Activated T-helper 1 cell treated with anti-CD3 and anti-CD28 coated beads, Interleukin-12 subunit alpha, Interleukin-12 subunit beta, Interleukin-2, Interleukin-4 antibody, amounts not matched to agents 30 ng/mL and 10 ng/mL and 1 ng/mL, durations not matched to agents 14 hours and 24 hours and 36 hours (primary cell): ENCODE measurements around the gene C8A. TPM values are rescaled to one million over a fixed set of nuclear protein-coding genes. Genes with fewer than 3 reads are reported as not detected.

ENCODE experiments used
- DNase-seq: peaks from one replicate; pipeline ENCODE4 v3.0.0; 2021; ENCODE audit warnings: low spot score
- H3K27ac Mint-ChIP-seq: one replicate; pipeline ENCODE4 v1.8.0; 2021; ENCODE audit warnings: mild to moderate bottlenecking, mixed read lengths
- H3K27me3 Mint-ChIP-seq: one replicate; pipeline ENCODE4 v1.8.0; 2022; ENCODE audit warnings: mild to moderate bottlenecking, moderate library complexity, mixed read lengths; ENCODE audit not compliant: insufficient read depth
- H3K36me3 Mint-ChIP-seq: one replicate; pipeline ENCODE4 v1.8.0; 2021; ENCODE audit warnings: low read depth, mixed read lengths
- H3K4me1 Mint-ChIP-seq: one replicate; pipeline ENCODE4 v1.8.0; 2021; ENCODE audit warnings: low read depth, mixed read lengths
- H3K4me3 Mint-ChIP-seq: one replicate; pipeline ENCODE4 v1.8.0; 2021; ENCODE audit warnings: mild to moderate bottlenecking, moderate library complexity, mixed read lengths
- H3K9me3 Mint-ChIP-seq: one replicate; pipeline ENCODE4 v1.8.0; 2021; ENCODE audit warnings: mixed read lengths
- intact Hi-C: fragments of 100-400 bp; cut with micrococcal nuclease; formaldehyde crosslinking; loops from one replicate; pipeline ENCODE4 v1.15.1; 2024
- total RNA-seq: library from RNA; stranded (reverse); gene quantifications from 2 replicates; pipeline ENCODE4 v1.2.3, GENCODE V29; 2022

C8A gene
- total RNA-seq, 1 donor from 2014 or later: not detected

- no peak for DNase-seq
- Mint-ChIP-seq H3K4me1 (no peaks in the 10 kb centered on the region), H3K4me3 (no peak overlapping the region), H3K27me3 (no peaks in the 10 kb centered on the region), H3K9me3 (no peaks in the 10 kb centered on the region), H3K27ac (no peak overlapping the region), H3K36me3 (no peaks in the 10 kb centered on the region)
- intact Hi-C loops: no loop called here
These were observed 69.5 kb downstream of the C8A start for GRCh38 chr1:56924116-56924515.

- Mint-ChIP-seq H3K27me3 (no peaks in the 10 kb centered on the region), H3K36me3 (no peaks in the 10 kb centered on the region), H3K4me1 (no peaks in the 10 kb centered on the region), H3K9me3 (no peaks in the 10 kb centered on the region), H3K4me3 (no peak overlapping the region), H3K27ac (no peak overlapping the region)
- intact Hi-C loops: no loop called here
- no peak for DNase-seq
These were observed 70.6 kb downstream of the C8A start for GRCh38 chr1:56925193-56925592.

- Mint-ChIP-seq H3K27me3 (no peaks in the 10 kb centered on the region), H3K27ac (no peak overlapping the region), H3K9me3 (no peaks in the 10 kb centered on the region), H3K36me3 (no peaks in the 10 kb centered on the region), H3K4me1 (no peaks in the 10 kb centered on the region), H3K4me3 (no peak overlapping the region)
- DNase-seq: no peak
- intact Hi-C loops: no loop called here
These were observed 72.6 kb downstream of the C8A start for GRCh38 chr1:56927171-56927570.

- intact Hi-C loops: no loop called here
- no peaks in the 10 kb centered on the region for H3K9me3 Mint-ChIP-seq
- H3K27ac Mint-ChIP-seq: no peak overlapping the region
- DNase-seq: no peak
- H3K4me3 Mint-ChIP-seq: no peak overlapping the region
- H3K36me3 Mint-ChIP-seq: no peaks in the 10 kb centered on the region
- no peaks in the 10 kb centered on the region for H3K27me3 Mint-ChIP-seq
- H3K4me1 Mint-ChIP-seq: no peaks in the 10 kb centered on the region
These were observed 73.4 kb downstream of the C8A start for GRCh38 chr1:56927986-56928385.

- intact Hi-C loops: no loop called here
- H3K4me1 Mint-ChIP-seq: no peaks in the 10 kb centered on the region
- DNase-seq: no peak
These were observed 74.9 kb downstream of the C8A start for GRCh38 chr1:56929492-56929891.

GRCh38 chr1:56931211-56931610 lies 76.6 kb downstream of the C8A start:
- intact Hi-C loops: no loop called here
- no peaks in the 10 kb centered on the region for H3K36me3 Mint-ChIP-seq
- DNase-seq: no peak
- no peaks in the 10 kb centered on the region for H3K9me3 Mint-ChIP-seq
- no peak overlapping the region for H3K27ac Mint-ChIP-seq
- H3K4me1 Mint-ChIP-seq: no peaks in the 10 kb centered on the region
- no peaks in the 10 kb centered on the region for H3K27me3 Mint-ChIP-seq
- no peak overlapping the region for H3K4me3 Mint-ChIP-seq

More at GRCh38 chr1:56929492-56929891, 74.9 kb downstream of the C8A start:
- Mint-ChIP-seq H3K36me3 (no peaks in the 10 kb centered on the region), H3K9me3 (no peaks in the 10 kb centered on the region), H3K4me3 (no peak overlapping the region), H3K27me3 (no peaks in the 10 kb centered on the region), H3K27ac (no peak overlapping the region)

- H3K27ac Mint-ChIP-seq: no peak overlapping the region
- no peaks in the 10 kb centered on the region for H3K9me3 Mint-ChIP-seq
- intact Hi-C loops: no loop called here
- H3K4me3 Mint-ChIP-seq: no peak overlapping the region
- H3K27me3 Mint-ChIP-seq: no peaks in the 10 kb centered on the region
- no peaks in the 10 kb centered on the region for H3K36me3 Mint-ChIP-seq
- no peaks in the 10 kb centered on the region for H3K4me1 Mint-ChIP-seq
- no peak for DNase-seq
These were observed 77.1 kb downstream of the C8A start for GRCh38 chr1:56931686-56932085.

- Mint-ChIP-seq H3K4me1 (no peaks in the 10 kb centered on the region), H3K4me3 (no peak overlapping the region), H3K9me3 (no peaks in the 10 kb centered on the region), H3K27me3 (no peaks in the 10 kb centered on the region), H3K36me3 (no peaks in the 10 kb centered on the region), H3K27ac (no peak overlapping the region)
- DNase-seq: no peak
- intact Hi-C loops: no loop called here
These were observed 78.6 kb downstream of the C8A start for GRCh38 chr1:56933161-56933560.

GRCh38 chr1:56933606-56934005 lies 79.0 kb downstream of the C8A start:
- Mint-ChIP-seq H3K27ac (no peak overlapping the region), H3K4me1 (no peaks in the 10 kb centered on the region), H3K4me3 (no peak overlapping the region), H3K9me3 (no peaks in the 10 kb centered on the region), H3K36me3 (no peaks in the 10 kb centered on the region), H3K27me3 (no peaks in the 10 kb centered on the region)
- DNase-seq: no peak
- intact Hi-C loops: no loop called here

- no peaks in the 10 kb centered on the region for H3K9me3 Mint-ChIP-seq
- no peak overlapping the region for H3K27ac Mint-ChIP-seq
- H3K4me1 Mint-ChIP-seq: no peaks in the 10 kb centered on the region
- H3K4me3 Mint-ChIP-seq: no peak overlapping the region
- DNase-seq: no peak
- intact Hi-C loops: no loop called here
- H3K36me3 Mint-ChIP-seq: no peaks in the 10 kb centered on the region
- H3K27me3 Mint-ChIP-seq: no peaks in the 10 kb centered on the region
These were observed 79.9 kb downstream of the C8A start for GRCh38 chr1:56934430-56935060.

- intact Hi-C loops: no loop called here
- Mint-ChIP-seq H3K36me3 (no peaks in the 10 kb centered on the region), H3K27ac (no peak overlapping the region), H3K27me3 (no peaks in the 10 kb centered on the region), H3K4me1 (no peaks in the 10 kb centered on the region), H3K9me3 (no peaks in the 10 kb centered on the region), H3K4me3 (no peak overlapping the region)
- no peak for DNase-seq
These were observed 84.0 kb downstream of the C8A start for GRCh38 chr1:56938646-56939045.

GRCh38 chr1:56939209-56939608 lies 84.6 kb downstream of the C8A start:
- DNase-seq: no peak
- Mint-ChIP-seq H3K4me3 (no peak overlapping the region), H3K27me3 (no peaks in the 10 kb centered on the region), H3K4me1 (no peaks in the 10 kb centered on the region), H3K36me3 (no peaks in the 10 kb centered on the region), H3K27ac (no peak overlapping the region), H3K9me3 (no peaks in the 10 kb centered on the region)
- intact Hi-C loops: no loop called here

GRCh38 chr1:56940039-56940438 lies 85.4 kb downstream of the C8A start:
- no peaks in the 10 kb centered on the region for H3K4me1 Mint-ChIP-seq
- no peaks in the 10 kb centered on the region for H3K27me3 Mint-ChIP-seq
- H3K4me3 Mint-ChIP-seq: no peak overlapping the region
- H3K27ac Mint-ChIP-seq: no peak overlapping the region
- H3K36me3 Mint-ChIP-seq: no peaks in the 10 kb centered on the region
- DNase-seq: no peak
- no peaks in the 10 kb centered on the region for H3K9me3 Mint-ChIP-seq
- intact Hi-C loops: no loop called here

- no peak for DNase-seq
- no peak overlapping the region for H3K4me3 Mint-ChIP-seq
- no peaks in the 10 kb centered on the region for H3K4me1 Mint-ChIP-seq
- H3K27me3 Mint-ChIP-seq: no peaks in the 10 kb centered on the region
- H3K9me3 Mint-ChIP-seq: no peaks in the 10 kb centered on the region
- H3K27ac Mint-ChIP-seq: no peak overlapping the region
- intact Hi-C loops: no loop called here
- H3K36me3 Mint-ChIP-seq: no peaks in the 10 kb centered on the region
These were observed 93.9 kb downstream of the C8A start for GRCh38 chr1:56948403-56949023.
